SKM-1 treated with dmso at 0.1 percent for 144 hours (cell line): ENCODE data around the gene OSCP1.

Experiments
- DNase-seq: peaks from one replicate; lab custom pipeline; 2025; ENCODE audit not compliant: unreplicated experiment; lab: John Stamatoyannopoulos, UW

Gene OSCP1

GRCh38 chr1:36475341-36475740 lies 25.1 kb upstream of the OSCP1 start:
- no peak for DNase-seq

DNA sequence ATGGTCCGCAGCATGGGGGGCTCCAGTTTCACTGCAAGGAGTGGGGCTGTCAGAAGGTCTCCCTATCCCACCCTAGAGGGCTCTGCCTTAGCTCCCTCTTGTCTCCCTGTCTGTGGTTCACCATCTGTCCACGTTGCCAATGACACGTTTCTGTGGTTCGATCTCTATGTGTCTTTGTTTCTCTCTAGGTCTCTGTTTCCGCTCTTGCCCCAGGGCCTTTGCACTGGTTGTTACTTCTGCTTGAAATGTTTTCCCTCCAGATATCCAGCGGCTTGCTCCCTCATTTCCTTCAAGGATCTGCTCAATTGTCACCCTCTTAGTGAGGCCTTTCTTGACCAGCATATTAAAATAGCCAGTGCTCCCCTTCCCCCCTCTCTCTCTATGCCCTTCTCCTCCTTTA lies 22.4 kb upstream of the OSCP1 start:
- no peak for DNase-seq

DNA sequence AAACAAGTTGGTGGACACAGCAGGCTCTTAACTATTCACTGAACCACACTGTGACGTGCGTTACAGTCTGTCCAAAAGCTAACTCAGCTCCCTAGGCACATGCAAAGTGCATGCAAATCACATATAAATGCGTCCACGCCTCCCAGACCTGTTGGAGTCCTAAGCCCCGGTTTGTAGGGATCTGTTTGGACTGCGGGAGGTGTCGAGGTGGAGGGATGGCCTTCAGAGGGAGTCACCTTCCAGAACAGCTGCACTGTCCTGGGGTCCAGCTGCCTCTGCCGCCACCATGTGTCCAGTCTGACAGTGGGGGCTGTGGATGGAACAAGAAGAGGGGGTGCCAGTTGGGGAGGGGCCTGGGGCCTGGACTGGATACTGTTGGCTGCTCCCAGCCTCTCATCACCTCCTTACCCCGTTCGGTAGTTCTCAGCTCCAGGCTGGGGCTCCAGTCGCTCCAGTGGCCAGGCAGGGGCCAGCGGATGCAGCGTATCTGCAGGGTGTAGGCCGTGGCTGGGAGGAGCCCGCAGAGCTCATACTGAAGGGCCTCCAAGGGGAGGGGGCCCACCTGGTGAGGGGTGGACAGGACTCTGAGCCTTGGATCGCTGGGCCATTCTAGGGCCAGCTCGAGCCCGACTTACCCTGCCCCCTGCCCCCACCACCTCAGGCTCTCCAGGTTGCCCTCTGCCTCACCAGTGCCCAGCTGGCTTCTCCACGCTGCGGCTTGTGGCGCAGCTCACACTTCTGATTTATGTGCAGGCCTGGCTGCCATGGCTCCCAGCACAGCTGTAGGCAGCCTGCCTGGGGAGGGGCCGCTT lies 21.8 kb upstream of the OSCP1 start:
- no peak for DNase-seq

DNA sequence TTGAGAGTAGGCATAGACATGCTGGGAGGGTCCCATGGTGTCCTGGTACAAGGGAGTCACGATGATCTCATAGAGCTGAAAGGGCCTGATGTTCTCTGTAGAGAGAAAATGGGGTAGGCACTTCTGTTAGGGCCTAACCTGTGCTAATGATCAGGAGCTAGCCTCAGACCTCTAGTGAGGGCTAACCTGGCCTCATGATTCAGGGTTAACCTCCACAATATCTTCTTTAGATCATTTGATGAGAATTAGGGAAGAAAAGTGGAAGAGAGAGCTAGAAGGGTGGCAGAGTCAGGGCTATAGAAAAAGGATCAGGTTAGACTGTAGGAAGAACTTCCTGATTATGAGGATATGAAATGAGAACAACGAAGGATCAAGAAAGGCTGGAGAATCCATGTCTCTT lies 18.9 kb upstream of the OSCP1 start:
- DNase-seq = no peak

DNA sequence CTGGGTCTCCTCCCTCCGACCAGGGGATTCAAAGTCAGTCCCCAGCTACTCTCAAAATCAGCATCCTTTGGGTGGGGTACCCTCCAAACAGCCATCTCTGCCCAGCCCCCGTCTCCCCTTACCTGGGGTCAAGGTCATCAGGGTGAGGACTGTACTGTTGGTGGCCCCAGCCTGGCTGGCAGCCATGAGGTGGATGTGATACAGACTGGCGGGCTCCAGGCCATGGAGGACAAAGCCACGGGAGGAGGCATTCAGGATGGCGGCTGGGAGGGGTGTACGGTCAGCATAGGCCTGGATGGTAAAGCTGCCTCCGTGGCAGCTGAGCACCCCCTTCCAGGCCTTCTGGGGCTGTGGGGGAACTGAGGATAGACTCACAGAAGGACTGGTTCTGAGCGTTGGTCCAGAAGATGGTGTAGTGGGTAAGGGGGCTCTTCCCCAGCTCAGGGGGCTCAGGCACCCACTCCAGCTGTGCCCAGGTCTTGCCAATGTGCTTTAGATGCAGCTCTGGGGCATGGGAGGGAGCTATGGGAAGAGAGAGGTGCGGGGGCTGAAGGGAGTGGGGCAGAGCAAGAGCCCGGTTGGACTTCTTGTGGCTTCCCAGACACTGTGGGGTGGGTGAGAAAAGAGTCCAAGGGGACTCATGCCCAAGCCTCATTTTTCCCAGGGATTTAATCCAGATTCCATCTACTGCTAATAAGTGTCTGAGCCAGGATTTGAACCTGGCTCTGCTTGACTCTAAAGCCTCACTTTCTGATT lies 17.6 kb upstream of the OSCP1 start:
- DNase-seq = no peak

DNA sequence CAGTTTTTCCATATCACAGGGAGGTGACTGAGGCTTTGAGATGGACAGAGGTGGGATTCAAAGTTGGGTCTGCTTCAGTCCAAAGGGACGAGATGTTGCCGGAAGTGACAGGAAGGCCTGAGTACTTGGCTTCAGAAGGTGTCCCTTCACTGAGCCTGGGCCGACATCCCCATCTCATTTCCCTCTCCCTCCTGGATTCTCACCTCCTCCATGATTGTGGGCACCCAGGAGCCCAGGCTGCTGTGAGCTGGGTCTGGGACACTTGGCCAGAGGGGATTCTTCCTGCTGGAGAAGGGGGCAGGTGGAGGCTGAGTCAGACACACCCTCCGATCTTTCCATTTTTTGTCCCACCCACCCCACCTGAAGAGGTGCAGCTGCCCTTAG lies 16.8 kb upstream of the OSCP1 start:
- DNase-seq = no peak

DNA sequence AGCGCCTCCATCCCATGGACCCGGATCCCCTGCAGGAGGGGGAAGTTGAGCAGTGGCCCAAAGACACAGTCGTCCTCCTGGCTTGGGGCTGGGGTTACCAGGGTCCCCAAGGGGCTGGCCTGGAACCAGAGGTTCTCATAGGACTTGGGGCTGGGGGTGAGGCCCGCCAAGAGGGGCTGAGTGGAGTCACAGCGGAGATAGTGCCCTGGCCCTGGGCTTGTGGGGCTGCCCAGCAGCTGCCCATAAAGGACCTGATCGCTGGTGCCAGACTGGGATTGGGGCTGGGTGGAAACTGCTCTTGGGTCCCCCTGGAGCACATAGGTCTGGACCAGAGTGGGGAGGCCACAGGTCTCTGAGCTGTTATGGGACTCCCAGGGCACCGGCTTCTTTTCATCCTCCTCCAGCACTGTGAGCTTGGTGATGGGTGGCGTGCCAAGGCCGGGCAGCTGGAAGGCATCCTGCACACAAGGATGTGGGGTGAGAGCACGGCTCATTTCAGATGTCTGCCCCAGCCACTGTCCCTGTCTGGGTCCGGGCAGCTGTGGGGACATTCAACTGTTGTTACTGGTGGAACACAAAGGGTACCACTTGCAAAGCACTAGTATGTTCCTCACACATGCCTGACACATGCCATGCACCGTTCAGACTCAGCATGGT lies 16.2 kb upstream of the OSCP1 start:
- DNase-seq = no peak

- no peak for DNase-seq
Observed at GRCh38 chr1:36465731-36466369, 15.6 kb upstream of the OSCP1 start.

GRCh38 chr1:36464605-36465393 lies 14.5 kb upstream of the OSCP1 start:
- peak; percentile 48 for DNase-seq

DNA sequence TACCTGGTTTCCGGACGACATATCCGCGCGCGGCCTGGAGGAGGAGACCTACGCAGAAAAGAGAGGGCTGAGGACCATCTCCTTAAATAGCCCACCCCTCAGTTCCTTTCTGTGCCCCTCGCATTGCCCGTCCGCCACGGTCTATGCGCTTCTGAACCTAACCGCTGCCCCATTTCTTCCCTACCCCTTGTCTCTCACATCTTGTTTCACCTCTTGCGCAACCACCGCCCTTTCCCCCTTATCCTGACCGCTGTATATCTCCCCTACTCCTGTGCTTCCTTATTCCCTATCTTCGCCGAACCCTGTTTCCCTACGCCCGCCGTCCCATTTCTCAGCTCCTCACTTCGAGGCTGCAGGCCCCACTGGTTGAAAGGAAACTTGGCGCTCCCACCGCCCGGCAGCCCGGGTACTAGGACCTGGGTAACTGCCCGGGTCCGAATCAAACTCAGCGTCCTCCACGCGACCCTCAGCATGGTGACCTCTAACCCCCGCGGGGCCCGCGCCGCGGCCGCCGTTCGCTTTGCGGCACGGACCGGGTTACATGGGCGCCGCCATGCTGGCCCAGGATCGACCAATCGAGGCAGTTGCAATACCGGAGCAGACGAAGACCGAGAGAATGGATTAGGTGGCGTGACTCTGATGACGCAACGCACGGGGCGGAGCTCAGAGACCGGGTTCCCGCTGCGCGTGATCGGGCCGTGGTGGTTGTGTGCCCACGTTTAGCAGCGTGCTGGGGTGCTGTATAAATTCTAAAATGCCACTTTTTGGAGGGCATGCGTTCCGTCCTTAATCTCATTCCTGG lies 13.8 kb upstream of the OSCP1 start, which contains the start of gene MRPS15:
Gene MRPS15, minus strand, starts transcription at position 582 of the 802 bp plus-strand sequence. Its CDS starts 109 bp downstream, at position 473.
- peak; percentile 93 for DNase-seq

DNA sequence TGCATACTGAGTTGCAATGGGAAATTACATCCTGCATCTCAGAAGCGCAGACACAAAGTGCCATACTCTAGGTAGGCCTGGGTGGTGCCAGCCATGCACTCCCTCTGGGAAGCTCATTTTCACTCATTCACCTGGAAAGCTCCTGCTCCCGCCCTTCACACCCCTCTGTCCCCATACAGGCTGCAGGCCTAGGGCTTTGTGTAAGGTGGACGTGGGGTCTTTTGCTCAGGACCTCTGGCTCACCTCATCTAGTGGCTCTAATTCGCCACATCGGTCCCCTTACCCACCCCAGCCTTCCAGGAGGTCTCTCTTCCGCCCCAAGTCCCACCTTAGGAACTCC lies 13.2 kb upstream of the OSCP1 start:
- DNase-seq = no peak

- DNase-seq = peak; percentile 16
Observed at GRCh38 chr1:36458910-36459309, 8.7 kb upstream of the OSCP1 start.

DNA sequence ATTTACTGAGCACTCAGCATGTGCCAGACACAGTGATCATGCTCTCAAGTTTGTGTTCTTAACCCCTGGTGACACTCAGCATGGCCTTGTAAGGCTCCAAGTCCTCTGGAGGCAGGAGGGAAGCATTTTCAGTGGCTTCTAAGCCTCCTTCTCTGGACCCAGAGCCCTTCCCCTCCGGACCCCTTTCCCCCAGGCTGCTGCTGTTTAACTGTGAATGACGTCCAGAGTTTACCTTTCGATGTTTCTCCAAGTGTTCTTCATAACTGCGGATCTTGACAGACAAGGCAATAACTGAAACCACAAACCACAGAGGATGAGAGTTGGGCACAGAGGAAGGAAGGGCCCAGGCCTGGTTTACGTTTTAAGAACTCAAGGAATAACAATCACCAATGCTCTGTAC lies 7.4 kb upstream of the OSCP1 start:
- DNase-seq = peak; percentile 49

DNA sequence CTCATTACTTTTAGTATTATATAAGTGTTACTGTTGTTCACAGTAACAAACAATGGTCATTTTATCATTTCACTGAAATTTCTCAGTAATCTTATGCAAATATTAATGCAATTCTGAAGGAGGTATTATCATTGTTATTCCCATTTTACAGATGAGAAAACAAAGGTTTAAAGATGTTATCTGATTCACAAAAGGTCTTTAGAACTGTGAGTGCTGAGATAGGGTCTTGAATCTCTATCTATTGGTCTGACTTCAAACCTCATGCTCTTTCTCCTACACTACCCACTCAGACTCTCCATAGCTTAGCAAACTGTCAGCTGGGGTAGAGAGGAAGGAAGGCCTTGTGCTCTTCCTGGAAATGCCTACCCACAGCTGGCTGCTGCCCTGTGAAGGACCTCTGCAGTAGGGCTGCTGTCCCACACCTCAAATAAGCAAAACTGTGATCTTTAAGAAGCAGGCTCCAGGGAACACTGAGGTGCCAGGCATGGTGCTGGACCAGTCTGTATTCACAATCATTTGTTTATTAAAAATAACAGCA lies 6.2 kb upstream of the OSCP1 start:
- DNase-seq = no peak

DNA sequence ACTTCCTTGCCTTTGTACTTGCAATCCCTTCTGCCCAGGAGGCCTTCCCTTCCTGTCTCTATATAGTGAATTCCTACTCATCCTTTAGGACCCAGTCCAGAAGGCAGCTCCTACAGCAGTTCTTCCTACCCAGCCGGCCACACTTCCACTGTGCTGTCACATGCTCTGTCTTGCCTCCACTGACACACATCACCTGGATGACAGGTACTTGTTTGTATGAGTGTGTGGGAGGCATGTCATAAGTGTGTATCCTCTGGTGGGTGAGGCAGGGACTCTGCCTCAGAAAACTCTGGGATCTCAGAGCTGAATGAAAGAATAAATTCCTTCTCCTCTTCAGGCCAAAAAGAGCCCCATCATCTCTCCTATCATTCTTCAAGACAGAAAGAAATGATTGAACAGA lies 5.1 kb upstream of the OSCP1 start:
- DNase-seq = no peak

- no peak for DNase-seq
Observed at GRCh38 chr1:36453600-36454388, 3.5 kb upstream of the OSCP1 start.

GRCh38 chr1:36453051-36453450 lies 2.8 kb upstream of the OSCP1 start:
- no peak for DNase-seq

DNA sequence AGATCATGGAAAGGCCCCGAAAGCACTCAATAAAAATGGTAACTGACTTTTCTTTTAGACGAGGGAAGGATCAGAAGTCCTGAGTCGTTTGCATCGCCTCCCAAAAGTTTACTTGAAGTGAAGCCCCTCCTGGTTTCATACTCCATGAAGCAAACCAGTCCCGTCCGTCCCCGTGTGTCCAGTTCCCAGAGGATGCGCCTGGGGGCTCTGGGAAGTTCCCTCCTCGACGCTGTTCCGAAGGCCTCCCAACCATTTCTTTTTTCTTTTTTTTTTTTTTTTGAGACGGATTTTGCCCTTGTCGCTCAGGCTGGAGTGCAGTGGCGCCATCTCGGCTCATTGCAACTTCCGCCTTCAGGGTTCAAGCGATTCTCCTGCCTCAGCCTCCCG lies 661 bp upstream of the OSCP1 start:
- DNase-seq = no peak

GRCh38 chr1:36448530-36449056 lies 1.7 kb downstream of the OSCP1 start:
- DNase-seq = peak; percentile 38
